ENCODE measurements around the gene NBAS.

DNA sequence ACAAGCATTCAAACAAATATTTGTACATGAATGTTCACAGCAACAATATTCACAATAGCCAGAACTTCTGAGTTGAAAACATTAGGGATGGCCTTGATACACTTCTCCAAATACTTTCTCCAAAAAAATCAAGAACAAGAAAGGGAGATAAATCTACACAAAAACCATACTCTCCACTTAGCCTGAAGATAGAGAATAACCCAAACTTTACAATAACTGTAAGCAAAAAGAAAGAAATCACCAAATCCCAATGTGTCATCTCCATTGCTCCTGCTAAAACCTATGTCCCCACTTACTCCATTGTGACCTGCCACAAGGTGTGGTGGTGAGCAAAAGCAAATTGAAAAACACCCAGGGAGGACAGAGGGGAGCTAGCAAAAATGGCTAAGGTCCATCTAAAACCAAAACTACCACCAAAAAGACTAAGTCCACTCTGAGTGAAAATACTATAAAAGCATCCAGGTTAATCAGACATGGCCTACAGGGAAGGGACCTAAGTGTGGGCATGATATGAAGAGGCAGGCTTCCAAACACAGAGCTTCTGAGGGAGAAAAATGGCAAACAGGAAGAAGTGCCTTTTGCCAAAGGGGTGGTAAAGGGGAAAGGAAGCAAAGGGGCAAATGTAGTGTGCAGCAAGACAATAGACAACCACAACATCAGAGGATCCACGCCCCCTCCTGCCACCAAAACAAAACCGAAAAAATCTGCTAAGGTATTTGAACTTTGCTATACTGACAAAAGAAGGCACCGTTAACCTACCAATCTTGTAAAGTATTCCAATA, 56.1 kb downstream of the NBAS start:
- TF ChIP-seq, protein P1, sequence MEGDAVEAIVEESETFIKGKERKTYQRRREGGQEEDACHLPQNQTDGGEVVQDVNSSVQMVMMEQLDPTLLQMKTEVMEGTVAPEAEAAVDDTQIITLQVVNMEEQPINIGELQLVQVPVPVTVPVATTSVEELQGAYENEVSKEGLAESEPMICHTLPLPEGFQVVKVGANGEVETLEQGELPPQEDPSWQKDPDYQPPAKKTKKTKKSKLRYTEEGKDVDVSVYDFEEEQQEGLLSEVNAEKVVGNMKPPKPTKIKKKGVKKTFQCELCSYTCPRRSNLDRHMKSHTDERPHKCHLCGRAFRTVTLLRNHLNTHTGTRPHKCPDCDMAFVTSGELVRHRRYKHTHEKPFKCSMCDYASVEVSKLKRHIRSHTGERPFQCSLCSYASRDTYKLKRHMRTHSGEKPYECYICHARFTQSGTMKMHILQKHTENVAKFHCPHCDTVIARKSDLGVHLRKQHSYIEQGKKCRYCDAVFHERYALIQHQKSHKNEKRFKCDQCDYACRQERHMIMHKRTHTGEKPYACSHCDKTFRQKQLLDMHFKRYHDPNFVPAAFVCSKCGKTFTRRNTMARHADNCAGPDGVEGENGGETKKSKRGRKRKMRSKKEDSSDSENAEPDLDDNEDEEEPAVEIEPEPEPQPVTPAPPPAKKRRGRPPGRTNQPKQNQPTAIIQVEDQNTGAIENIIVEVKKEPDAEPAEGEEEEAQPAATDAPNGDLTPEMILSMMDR (IDR thresholded peaks at IDR 0.05), result no peak
- no peak for TF ChIP-seq POLR2A (IDR thresholded peaks at IDR 0.05)
